HepG2 (cell line): ENCODE results near the gene ZNF771. TPM values are rescaled to one million over a fixed set of nuclear protein-coding genes. Genes with fewer than 3 reads are reported as not detected.

Source experiments
- BORCS8-MEF2B ChIP-seq: sonication (generic); formaldehyde crosslinking; IDR thresholded peaks from 2 replicates; pipeline ENCODE4 v1.8.0; 2022; ENCODE audit warnings: mild to moderate bottlenecking, missing genetic modification reagents
- CSRNP1 ChIP-seq: sonication (generic); formaldehyde crosslinking; IDR thresholded peaks from 2 replicates; pipeline ENCODE4 v1.8.1; 2023; ENCODE audit warnings: mild to moderate bottlenecking, missing genetic modification reagents
- CSRNP2 ChIP-seq: sonication (generic); formaldehyde crosslinking; conservative IDR thresholded peaks from 2 replicates; pipeline ENCODE4 v1.8.0; 2022; ENCODE audit warnings: low read depth, missing genetic modification reagents
- GLI4 ChIP-seq: sonication (generic); formaldehyde crosslinking; IDR thresholded peaks from 2 replicates; pipeline ENCODE4 v1.5.1; 2020; ENCODE audit warnings: missing genetic modification reagents, mild to moderate bottlenecking, moderate library complexity, borderline replicate concordance
- MZF1 ChIP-seq: sonication (generic); formaldehyde crosslinking; IDR thresholded peaks from 2 replicates; pipeline ENCODE4 v1.8.1; 2023; ENCODE audit warnings: mild to moderate bottlenecking, missing genetic modification reagents, borderline replicate concordance
- NKX3-1 ChIP-seq: sonication (generic); formaldehyde crosslinking; IDR thresholded peaks from 2 replicates; pipeline ENCODE4 v1.5.0; 2020; ENCODE audit warnings: missing genetic modification reagents
- ZBED4 ChIP-seq: sonication (generic); formaldehyde crosslinking; IDR thresholded peaks from 2 replicates; pipeline ENCODE4 v1.4.0; 2020; ENCODE audit warnings: missing genetic modification reagents, borderline replicate concordance
- ZBTB4 ChIP-seq: sonication (generic); formaldehyde crosslinking; IDR thresholded peaks from 2 replicates; pipeline ENCODE4 v1.4.0; 2020; ENCODE audit warnings: missing genetic modification reagents, mild to moderate bottlenecking, borderline replicate concordance
- ZNF326 ChIP-seq: sonication (generic); formaldehyde crosslinking; IDR thresholded peaks from 2 replicates; pipeline ENCODE4 v1.4.0; 2020; ENCODE audit warnings: missing genetic modification reagents, borderline replicate concordance
- ZNF879 ChIP-seq: sonication (generic); formaldehyde crosslinking; IDR thresholded peaks from 2 replicates; pipeline ENCODE4 v1.8.1; 2023; ENCODE audit warnings: missing genetic modification reagents
- polyA plus RNA-seq, 8 experiments: library from polyadenylated mRNA; depleted of rRNA in 3 of 8; stranded (reverse) in 7 of 8; unstranded in 1 of 8; fragments of >200 nt; fragmentation: Illumina TruSeq in 4 of 8; extraction: Trizol in 4 of 8; gene quantifications; 2 replicates each; pipeline versions ENCODE4 v1.2.1 to v1.2.3, GENCODE V29; 2011 to 2016; ENCODE audit warnings: low read depth in 4 of 8, missing spikeins in 1 of 8, mixed read lengths in 1 of 8; ENCODE audit not compliant: insufficient read depth in 1 of 8
- total RNA-seq, 5 experiments: library from RNA; depleted of rRNA; stranded (reverse); fragments of >200 nt; fragmentation: Illumina TruSeq; extraction: Trizol; gene quantifications; 2 replicates each; pipeline ENCODE4 v1.2.3, GENCODE V29; 2016; ENCODE audit warnings: low read depth in 1 of 5
- TF ChIP-seq, protein P1 (sequence below): sonication (generic); formaldehyde crosslinking; IDR thresholded peaks from 2 replicates; pipeline ENCODE4 v1.8.0; 2022; ENCODE audit warnings: mild to moderate bottlenecking, missing genetic modification reagents, moderate library complexity
- TF ChIP-seq, protein P2 (sequence below): sonication (generic); formaldehyde crosslinking; IDR thresholded peaks from 2 replicates; pipeline ENCODE4 v1.5.1; 2020; ENCODE audit warnings: mild to moderate bottlenecking, missing genetic modification reagents

The ZNF771 gene
- total and polyA plus RNA-seq, 2 of the 13 experiments (the other 11 are each of a cell fraction or from before 2014, with no cell fraction given), result 5.0 to 11.8 TPM

DNA sequence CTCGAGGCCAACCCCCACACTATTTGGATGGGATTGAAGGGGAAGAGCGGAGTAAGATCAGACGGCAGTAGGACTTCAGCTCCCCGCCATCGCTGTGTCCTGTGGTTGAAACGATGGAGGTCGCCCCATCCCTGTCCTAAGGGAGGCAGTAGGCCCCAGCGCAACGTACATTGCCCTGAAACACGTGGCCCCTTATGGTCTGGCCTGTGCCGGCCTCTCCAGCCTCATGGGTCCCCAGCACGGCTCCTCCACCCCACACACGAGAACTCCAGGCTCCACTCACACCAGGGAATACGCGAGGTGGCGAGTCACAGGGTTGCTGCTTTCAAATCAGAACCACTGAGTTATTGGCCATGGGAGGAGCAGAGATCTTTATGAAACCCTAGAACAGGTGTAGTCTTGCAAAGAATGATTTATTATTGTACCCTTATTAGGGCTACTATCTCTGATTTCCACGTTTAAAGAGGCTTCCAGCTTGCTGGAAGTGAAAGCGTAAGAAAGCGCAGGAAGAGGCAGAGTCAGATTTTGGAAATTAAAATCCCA is 23.1 kb downstream of the ZNF771 start (continued):
- no peak for TF ChIP-seq CSRNP2 (CRISPR knock-in tag)
- TF ChIP-seq BORCS8-MEF2B (CRISPR knock-in tag), result peak; percentile 84
- TF ChIP-seq ZBED4, result 0 out of 2 replicates have a peak, but pooled peaks have one; percentile 8
- TF ChIP-seq ZBTB4 (CRISPR knock-in tag), result peak; percentile 81; the same call in 1 of the 2 replicates
- TF ChIP-seq MZF1 (CRISPR knock-in tag), result no peak
- TF ChIP-seq, protein P1, sequence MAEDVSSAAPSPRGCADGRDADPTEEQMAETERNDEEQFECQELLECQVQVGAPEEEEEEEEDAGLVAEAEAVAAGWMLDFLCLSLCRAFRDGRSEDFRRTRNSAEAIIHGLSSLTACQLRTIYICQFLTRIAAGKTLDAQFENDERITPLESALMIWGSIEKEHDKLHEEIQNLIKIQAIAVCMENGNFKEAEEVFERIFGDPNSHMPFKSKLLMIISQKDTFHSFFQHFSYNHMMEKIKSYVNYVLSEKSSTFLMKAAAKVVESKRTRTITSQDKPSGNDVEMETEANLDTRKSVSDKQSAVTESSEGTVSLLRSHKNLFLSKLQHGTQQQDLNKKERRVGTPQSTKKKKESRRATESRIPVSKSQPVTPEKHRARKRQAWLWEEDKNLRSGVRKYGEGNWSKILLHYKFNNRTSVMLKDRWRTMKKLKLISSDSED (CRISPR knock-in tag), result no peak
- TF ChIP-seq ZNF879, result no peak; the same call in none of the 2 replicates
- peak; percentile 93; the same call in 1 of the 2 replicates for TF ChIP-seq NKX3-1
- TF ChIP-seq CSRNP1 (CRISPR knock-in tag), result peak; percentile 49
- TF ChIP-seq, protein P2, sequence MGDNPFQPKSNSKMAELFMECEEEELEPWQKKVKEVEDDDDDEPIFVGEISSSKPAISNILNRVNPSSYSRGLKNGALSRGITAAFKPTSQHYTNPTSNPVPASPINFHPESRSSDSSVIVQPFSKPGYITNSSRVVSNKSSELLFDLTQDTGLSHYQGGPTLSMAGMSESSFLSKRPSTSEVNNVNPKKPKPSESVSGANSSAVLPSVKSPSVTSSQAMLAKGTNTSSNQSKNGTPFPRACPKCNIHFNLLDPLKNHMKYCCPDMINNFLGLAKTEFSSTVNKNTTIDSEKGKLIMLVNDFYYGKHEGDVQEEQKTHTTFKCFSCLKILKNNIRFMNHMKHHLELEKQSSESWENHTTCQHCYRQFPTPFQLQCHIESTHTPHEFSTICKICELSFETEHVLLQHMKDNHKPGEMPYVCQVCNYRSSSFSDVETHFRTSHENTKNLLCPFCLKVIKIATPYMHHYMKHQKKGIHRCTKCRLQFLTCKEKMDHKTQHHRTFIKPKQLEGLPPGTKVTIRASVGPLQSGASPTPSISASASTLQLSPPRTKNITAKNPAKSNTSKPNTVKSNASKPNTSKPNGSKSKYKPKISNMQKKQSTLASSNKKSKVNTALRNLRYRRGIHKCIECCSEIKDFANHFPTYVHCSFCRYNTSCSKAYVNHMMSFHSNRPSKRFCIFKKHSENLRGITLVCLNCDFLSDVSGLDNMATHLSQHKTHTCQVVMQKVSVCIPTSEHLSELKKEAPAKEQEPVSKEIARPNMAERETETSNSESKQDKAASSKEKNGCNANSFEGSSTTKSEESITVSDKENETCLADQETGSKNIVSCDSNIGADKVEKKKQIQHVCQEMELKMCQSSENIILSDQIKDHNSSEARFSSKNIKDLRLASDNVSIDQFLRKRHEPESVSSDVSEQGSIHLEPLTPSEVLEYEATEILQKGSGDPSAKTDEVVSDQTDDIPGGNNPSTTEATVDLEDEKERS (CRISPR knock-in tag), result peak; percentile 38; the same call in 1 of the 2 replicates
- no peak for TF ChIP-seq ZNF326 (CRISPR knock-in tag)
- no peak for TF ChIP-seq GLI4 (CRISPR knock-in tag)
